Suppressor macrophage treated with lipopolysaccharide for 4 hours (primary cell): ENCODE measurements around the gene OGFRL1.
A peak's percentile ranks its signal among the peaks of the same experiment; 100 is the strongest.
"Not testable (repeated sequence)": the region's sequence is repeated elsewhere in the genome, so short reads cannot be mapped to it uniquely, and the experiment has no call there.

ENCODE experiments used
- DNase-seq: peaks from one replicate; pipeline ENCODE4 v3.0.0-alpha.2; 2020

OGFRL1 gene

GRCh38 chr6:71288228-71289038 lies at the start of gene OGFRL1:
Gene OGFRL1 (plus strand): TSS chr6:71288811. CDS start chr6:71288937, 126 bp downstream.
- DNase-seq = peak; percentile 91

- DNase-seq = no peak
These were observed 48.9 kb upstream of the OGFRL1 start for GRCh38 chr6:71239694-71240093.

- DNase-seq = no peak
These were observed 43.2 kb upstream of the OGFRL1 start for GRCh38 chr6:71245265-71246049.

GRCh38 chr6:71246596-71246995 lies 42.0 kb upstream of the OGFRL1 start:
- DNase-seq = no peak

GRCh38 chr6:71248306-71248765 lies 40.3 kb upstream of the OGFRL1 start:
- DNase-seq = peak; percentile 96

GRCh38 chr6:71248878-71249544 lies 39.6 kb upstream of the OGFRL1 start:
- DNase-seq = no peak

GRCh38 chr6:71250099-71250602 lies 38.5 kb upstream of the OGFRL1 start:
- DNase-seq = peak; percentile 91

- DNase-seq = no peak
These were observed 36.2 kb upstream of the OGFRL1 start for GRCh38 chr6:71252410-71252809.

GRCh38 chr6:71252960-71253359 lies 35.7 kb upstream of the OGFRL1 start:
- DNase-seq = no peak

GRCh38 chr6:71254323-71254722 lies 34.3 kb upstream of the OGFRL1 start:
- no peak for DNase-seq

GRCh38 chr6:71258078-71258866 lies 30.3 kb upstream of the OGFRL1 start:
- no peak for DNase-seq

GRCh38 chr6:71259888-71260604 lies 28.6 kb upstream of the OGFRL1 start:
- no peak for DNase-seq

- no peak for DNase-seq
These were observed 25.7 kb upstream of the OGFRL1 start for GRCh38 chr6:71262914-71263313.

GRCh38 chr6:71266392-71266791 lies 22.2 kb upstream of the OGFRL1 start:
- DNase-seq = not testable (repeated sequence)

- peak; percentile 41 for DNase-seq
These were observed 19.7 kb upstream of the OGFRL1 start for GRCh38 chr6:71268735-71269437.

GRCh38 chr6:71277926-71278600 lies 10.5 kb upstream of the OGFRL1 start:
- DNase-seq = no peak

GRCh38 chr6:71279321-71279720 lies 9.3 kb upstream of the OGFRL1 start:
- DNase-seq = no peak

GRCh38 chr6:71279740-71280139 lies 8.9 kb upstream of the OGFRL1 start:
- DNase-seq = no peak

- DNase-seq = no peak
These were observed 7.9 kb upstream of the OGFRL1 start for GRCh38 chr6:71280701-71281100.

- DNase-seq = no peak
These were observed 3.8 kb upstream of the OGFRL1 start for GRCh38 chr6:71284785-71285184.
